Transverse colon (tissue), 4 donors: ENCODE measurements around the gene WIPF3. TPM values are rescaled to one million over a fixed set of nuclear protein-coding genes. Genes with fewer than 3 reads are reported as not detected.

Source experiments
- DNase-seq: peaks from one replicate; pipeline ENCODE4 v3.0.0-alpha.2; 2019
- H3K27ac ChIP-seq, 4 donors: fragments of 200-600 bp; sonication (generic); 2 replicates each; pipeline ENCODE4 v1.5.1; 2016 to 2018; ENCODE audit warnings: inconsistent platforms in 4 of 4
- H3K27me3 ChIP-seq: fragments of 200-600 bp; sonication (generic); 2 replicates; pipeline ENCODE4 v1.5.1; 2017; ENCODE audit warnings: inconsistent platforms
- H3K36me3 ChIP-seq, 4 donors: fragments of 200-600 bp; sonication (generic); 2 replicates each; pipeline ENCODE4 v1.5.1; 2017 to 2019; ENCODE audit warnings: inconsistent platforms in 4 of 4
- H3K4me1 ChIP-seq, 4 donors: fragments of 200-600 bp; sonication (generic); 2 replicates each; pipeline ENCODE4 v1.5.1; 2017 to 2020; ENCODE audit warnings: inconsistent platforms in 4 of 4
- H3K4me3 ChIP-seq, 4 donors: fragments of 200-600 bp; sonication (generic); 1 replicate in 1 of 4; 2 replicates in 3 of 4; pipeline versions ENCODE4 v1.5.1 to v1.6.1; 2017 to 2019; ENCODE audit warnings: inconsistent platforms in 4 of 4
- H3K9me3 ChIP-seq, 2 donors: fragments of 200-600 bp; sonication (generic); 2 replicates each; pipeline ENCODE4 v1.5.1; 2017 to 2019; ENCODE audit warnings: inconsistent platforms in 2 of 2
- EP300 ChIP-seq: sonication (generic); formaldehyde crosslinking; IDR thresholded peaks from one replicate; pipeline ENCODE4 v1.6.1; 2017; ENCODE audit warnings: antibody characterized with exemption, low read depth
- POLR2A ChIP-seq: fragments of 450-650 bp; IDR thresholded peaks from one replicate; pipeline ENCODE4 v1.6.1; 2016; ENCODE audit warnings: antibody characterized with exemption, mild to moderate bottlenecking, moderate library complexity
- POLR2AphosphoS5 ChIP-seq, 3 donors: sonication (generic); formaldehyde crosslinking; IDR thresholded peaks; one replicate each; pipeline ENCODE4 v1.6.1; 2016; ENCODE audit warnings: antibody characterized with exemption in 3 of 3
- WGBS, 2 donors: methylation state at CpG; one replicate each; pipeline ENCODE4 v1.1.5; 2018; ENCODE audit warnings: low coverage in 1 of 2; 5-methylcytosine and 5-hydroxymethylcytosine counted together
- in situ Hi-C, 4 donors: fragments of 200-750 bp; cut with MboI; loops; one replicate each; pipeline versions ENCODE4 v1.15.0 to v1.15.1; 2017; ENCODE audit warnings: low sequenced_read_pairs in 3 of 4, low pct_ligation_motif_present in 1 of 4, low pct_unique_long_range_greater_than_20kb in 1 of 4
- intact Hi-C: fragments of 100-400 bp; cut with DNase I; formaldehyde crosslinking; loops from one replicate; pipeline ENCODE4 v1.15.1; 2023; ENCODE audit warnings: low total_unique reads
- total RNA-seq, 4 donors: library from RNA; depleted of rRNA; stranded (reverse); fragments of >200 nt; gene quantifications; one replicate each; pipeline ENCODE4 v1.1.0, GENCODE V29; 2016
- TF ChIP-seq, protein P1 (sequence below), 5 experiments: fragments of 200-600 bp in 3 of 5; fragments of 450-650 bp in 2 of 5; sonication (generic) in 3 of 5; IDR thresholded peaks; 1 replicate in 2 of 5; 2 replicates in 3 of 5; pipeline ENCODE4 v1.5.1; 2016 to 2017; ENCODE audit warnings: antibody characterized with exemption in 5 of 5, inconsistent platforms in 3 of 5, mild to moderate bottlenecking in 2 of 5, moderate library complexity in 1 of 5

The WIPF3 gene
- total RNA-seq, 4 donors from 2014 or later, result 0.41 to 3.7 TPM; not detected in 2

- H3K27me3 ChIP-seq, result no peaks in the 10 kb centered on the region
- 80% methylated on average over 15 of the region's 17 CpGs; no CpG with 5 or more reads in 1 of the 2 donors for WGBS, 2 donors
- no peak overlapping the region for H3K27ac ChIP-seq
- H3K4me1 ChIP-seq, result no peaks in the 10 kb centered on the region
- intact Hi-C loops, result loop anchor here (10.0 kb wide), 1 partner anchor 164 kb away; no protein-coding TSS in a partner anchor
- TF ChIP-seq POLR2AphosphoS5 (IDR thresholded peaks at IDR 0.05) (no peak), EP300 (no peak), POLR2A (no peak)
- H3K36me3 ChIP-seq, result peaks cover 0 to 2% (median 0%) of the 10 kb centered on the region in 4 donors
- H3K4me3 ChIP-seq, result no peak overlapping the region
- no peak for DNase-seq
- H3K9me3 ChIP-seq, result no peaks in the 10 kb centered on the region
- in situ Hi-C loops, result no loop called here
Observed at GRCh38 chr7:29929018-29929807, 122.9 kb downstream of the WIPF3 start.

DNA sequence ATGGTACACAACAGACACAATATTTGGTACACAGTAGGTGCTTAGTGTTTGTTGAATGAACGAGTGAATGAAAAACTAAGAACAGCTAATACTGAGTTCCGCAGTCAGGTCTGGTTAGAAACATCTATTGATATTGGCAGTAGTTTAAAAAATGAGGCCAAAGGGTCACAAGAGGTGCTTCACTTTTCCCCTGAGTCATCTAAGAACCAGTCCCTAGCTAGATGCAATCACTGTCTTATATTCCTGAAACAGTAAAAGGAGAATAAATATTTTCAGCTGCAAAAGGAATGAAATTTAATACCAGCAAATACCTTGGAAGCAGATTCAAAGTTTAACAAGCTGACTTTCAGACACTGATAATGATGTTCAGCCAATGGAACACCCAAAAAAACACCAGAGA is 128.8 kb downstream of the WIPF3 start:
- in situ Hi-C loops, result no loop called here
- Histone ChIP-seq H3K4me3 (no peak overlapping the region), H3K27me3 (no peaks in the 10 kb centered on the region), H3K36me3 (peaks cover 0 to 7% (median 0%) of the 10 kb centered on the region in 4 donors), H3K9me3 (no peaks in the 10 kb centered on the region), H3K27ac (no peak overlapping the region), H3K4me1 (no peaks in the 10 kb centered on the region)
- intact Hi-C loops, result no loop called here
- TF ChIP-seq, protein P1, sequence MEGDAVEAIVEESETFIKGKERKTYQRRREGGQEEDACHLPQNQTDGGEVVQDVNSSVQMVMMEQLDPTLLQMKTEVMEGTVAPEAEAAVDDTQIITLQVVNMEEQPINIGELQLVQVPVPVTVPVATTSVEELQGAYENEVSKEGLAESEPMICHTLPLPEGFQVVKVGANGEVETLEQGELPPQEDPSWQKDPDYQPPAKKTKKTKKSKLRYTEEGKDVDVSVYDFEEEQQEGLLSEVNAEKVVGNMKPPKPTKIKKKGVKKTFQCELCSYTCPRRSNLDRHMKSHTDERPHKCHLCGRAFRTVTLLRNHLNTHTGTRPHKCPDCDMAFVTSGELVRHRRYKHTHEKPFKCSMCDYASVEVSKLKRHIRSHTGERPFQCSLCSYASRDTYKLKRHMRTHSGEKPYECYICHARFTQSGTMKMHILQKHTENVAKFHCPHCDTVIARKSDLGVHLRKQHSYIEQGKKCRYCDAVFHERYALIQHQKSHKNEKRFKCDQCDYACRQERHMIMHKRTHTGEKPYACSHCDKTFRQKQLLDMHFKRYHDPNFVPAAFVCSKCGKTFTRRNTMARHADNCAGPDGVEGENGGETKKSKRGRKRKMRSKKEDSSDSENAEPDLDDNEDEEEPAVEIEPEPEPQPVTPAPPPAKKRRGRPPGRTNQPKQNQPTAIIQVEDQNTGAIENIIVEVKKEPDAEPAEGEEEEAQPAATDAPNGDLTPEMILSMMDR (IDR thresholded peaks at IDR 0.05), result no peak
- TF ChIP-seq EP300, result no peak
- no peak for TF ChIP-seq POLR2AphosphoS5 (IDR thresholded peaks at IDR 0.05)
- no peak for TF ChIP-seq POLR2A
- no peak for DNase-seq
- WGBS, 2 donors, result 86 to 90% methylated on average over 2 of the region's 2 CpGs

- no peak for DNase-seq
- Histone ChIP-seq H3K9me3 (no peaks in the 10 kb centered on the region), H3K27ac (no peak overlapping the region), H3K4me1 (no peaks in the 10 kb centered on the region), H3K36me3 (peaks cover 0 to 11% (median 0%) of the 10 kb centered on the region in 4 donors), H3K27me3 (no peaks in the 10 kb centered on the region), H3K4me3 (no peak overlapping the region)
- TF ChIP-seq POLR2A (no peak), POLR2AphosphoS5 (IDR thresholded peaks at IDR 0.05) (no peak), EP300 (no peak)
- TF ChIP-seq, protein P1 (IDR thresholded peaks at IDR 0.05), result no peak
- 92 to 93% methylated on average over 3 of the region's 3 CpGs for WGBS, 2 donors
- intact Hi-C loops (no loop called here), in situ Hi-C loops (no loop called here)
Observed at GRCh38 chr7:29937132-29937531, 130.8 kb downstream of the WIPF3 start.

- H3K4me3 ChIP-seq, result no peak overlapping the region
- H3K36me3 ChIP-seq, result peaks cover 0 to 6% (median 0%) of the 10 kb centered on the region in 4 donors
- H3K4me1 ChIP-seq, result no peaks in the 10 kb centered on the region
- H3K27ac ChIP-seq, result no peak overlapping the region
- 95 to 100% methylated on average over 2 of the region's 2 CpGs for WGBS, 2 donors
- TF ChIP-seq POLR2AphosphoS5 (IDR thresholded peaks at IDR 0.05) (no peak), EP300 (no peak), POLR2A (no peak)
- TF ChIP-seq, protein P1 (IDR thresholded peaks at IDR 0.05), result no peak
- H3K27me3 ChIP-seq, result no peaks in the 10 kb centered on the region
- in situ Hi-C loops (no loop called here), intact Hi-C loops (no loop called here)
- H3K9me3 ChIP-seq, result no peaks in the 10 kb centered on the region
- DNase-seq, result no peak
Observed at GRCh38 chr7:29940199-29940598, 133.9 kb downstream of the WIPF3 start.
